GM10248 (cell line): ENCODE measurements around the gene SERPINE2.

Experiments
- CTCF ChIA-PET: fragments of 300-600 bp; sonication (Branson Sonifier 250); formaldehyde crosslinking; extraction: SDS; loops from one replicate; lab custom pipeline; 2021; ENCODE audit warnings: antibody characterized with exemption; lab: Yijun Ruan, JAX
- POLR2A ChIA-PET: fragments of 350-650 bp; sonication (Branson Sonifier 250); formaldehyde crosslinking; extraction: SDS; loops from one replicate; lab custom pipeline; 2020; ENCODE audit warnings: antibody characterized with exemption; lab: Yijun Ruan, JAX
- DNase-seq: peaks from one replicate; pipeline ENCODE4 v3.0.0; 2012; ENCODE audit errors: extremely low spot score
- CTCF ChIP-seq: IDR thresholded peaks from 2 replicates; pipeline ENCODE4 v1.5.1; 2012; ENCODE audit warnings: mild to moderate bottlenecking, low read depth; ENCODE audit errors: extremely low read depth, missing control alignments, control extremely low read depth

Gene SERPINE2

DNA sequence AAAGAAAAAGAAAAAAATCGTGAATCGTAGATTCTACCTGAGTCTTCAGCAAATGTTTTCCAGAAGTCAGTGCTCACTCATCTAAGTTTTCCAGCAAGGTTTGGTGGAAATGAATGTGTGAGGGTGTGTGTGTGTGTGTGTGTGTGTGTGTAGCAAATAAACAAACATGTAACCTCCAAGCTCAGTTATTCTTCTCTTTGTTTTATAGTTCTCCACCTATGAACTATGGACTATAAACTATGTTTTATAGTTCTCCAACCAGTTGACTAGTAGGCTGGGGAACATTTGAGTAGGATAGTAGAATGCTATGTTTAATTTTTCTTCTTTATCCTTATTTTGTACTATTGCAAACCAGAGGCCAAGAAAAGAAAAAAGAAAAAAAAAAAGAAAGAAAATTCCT, 44.6 kb upstream of the SERPINE2 start:
- no peak for TF ChIP-seq CTCF
- POLR2A ChIA-PET: no interaction called here
- DNase-seq: no peak
- CTCF ChIA-PET: no interaction called here

GRCh38 chr2:224078656-224079055, 39.6 kb upstream of the SERPINE2 start:
- TF ChIP-seq CTCF: no peak
- DNase-seq: no peak
- POLR2A ChIA-PET: no interaction called here
- CTCF ChIA-PET: no interaction called here

- ChIA-PET POLR2A (no interaction called here), CTCF (no interaction called here)
- DNase-seq: no peak
- TF ChIP-seq CTCF: no peak
These were observed 38.9 kb upstream of the SERPINE2 start for GRCh38 chr2:224077773-224078507.

DNA sequence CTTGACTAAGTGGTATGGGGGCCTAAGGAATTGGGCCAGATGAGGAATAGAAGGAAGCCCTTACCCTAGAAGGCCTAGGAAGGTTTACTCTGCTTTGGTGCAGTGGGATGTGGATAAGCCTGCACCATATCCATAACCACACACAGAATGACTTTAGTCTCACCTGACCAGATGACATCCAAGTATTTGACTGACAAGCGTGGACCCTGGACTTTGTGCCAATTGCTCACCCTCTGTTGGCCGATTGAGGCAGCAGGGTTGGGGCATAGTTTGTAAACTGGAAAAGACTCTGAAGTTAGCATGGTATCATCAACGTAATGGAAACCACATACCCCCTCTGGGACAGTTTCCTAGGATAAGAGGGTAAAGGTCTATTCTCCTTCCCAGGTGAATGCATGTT, 36.5 kb upstream of the SERPINE2 start:
- ChIA-PET CTCF (no interaction called here), POLR2A (no interaction called here)
- TF ChIP-seq CTCF: no peak
- no peak for DNase-seq

- ChIA-PET CTCF (interaction anchor here (1.4 kb wide), 1 partner anchor 211 kb away, joined by 3 read pairs; no protein-coding TSS in a partner anchor), POLR2A (no interaction called here)
- DNase-seq: no peak
- TF ChIP-seq CTCF: no peak
These were observed 34.6 kb upstream of the SERPINE2 start for GRCh38 chr2:224073676-224074075.

DNA sequence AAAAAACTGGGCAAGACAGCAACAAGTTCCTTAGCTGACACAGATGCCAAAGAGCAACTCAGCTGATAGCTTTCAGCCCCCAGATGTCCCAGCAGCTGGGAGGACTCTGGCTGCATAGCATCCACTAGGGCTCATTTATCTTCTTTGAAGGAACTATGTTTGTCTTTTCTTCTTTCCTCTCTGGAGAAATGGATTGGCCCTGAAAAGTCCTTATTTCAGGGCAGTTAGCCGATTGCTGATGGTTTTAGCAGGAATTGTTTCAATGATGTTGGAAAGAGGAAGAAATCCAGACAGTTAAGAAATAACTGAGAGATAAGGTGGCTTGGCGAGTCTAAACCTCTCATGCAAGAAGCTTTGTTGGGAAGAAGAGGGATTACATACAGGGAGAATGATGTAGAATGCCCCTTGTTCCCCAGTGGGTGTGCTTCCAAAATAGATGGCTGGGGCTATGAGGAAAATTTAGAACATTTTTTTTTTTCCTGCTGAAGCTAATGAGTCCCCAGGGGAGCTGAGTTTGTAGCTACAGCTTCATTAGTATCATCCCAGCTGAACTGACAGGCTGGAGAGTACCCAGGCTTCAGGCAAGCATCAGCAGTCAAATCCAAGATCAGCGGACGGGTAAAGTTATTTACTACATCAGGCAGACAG, 33.6 kb upstream of the SERPINE2 start:
- ChIA-PET POLR2A (no interaction called here), CTCF (interaction anchor here (1.2 to 1.4 kb wide), 2 partner anchors 79 to 212 kb away, joined by 3 read pairs; no protein-coding TSS in a partner anchor)
- no peak for TF ChIP-seq CTCF
- no peak for DNase-seq
